ENCODE measurements around the gene ATP5IF1.

Gene ATP5IF1

GRCh38 chr1:28278763-28279162 is 42.8 kb downstream of the ATP5IF1 start:
- Histone ChIP-seq H2BK120ac (ENCODE audit: low read depth, low read length) (no peak overlapping the region), H3K14ac (ENCODE audit: low read length) (no peak overlapping the region), H3K4ac (ENCODE audit: low read length) (no peak overlapping the region), H3K4me3 (ENCODE audit: low read length in 2 of 2) (no peak overlapping the region), H3K27ac (replicated peaks; ENCODE audit: low read length) (no peak overlapping the region), H2AFZ (ENCODE audit: low read length) (no peak overlapping the region), H3K9ac (ENCODE audit: low read depth, low read length, poor library complexity) (no peak overlapping the region), H4K91ac (ENCODE audit: low read depth, low read length, poor library complexity) (no peak overlapping the region), H2BK15ac (ENCODE audit: low read length) (no peak overlapping the region), H3K4me2 (ENCODE audit: insufficient read depth, low read length, poor library complexity, severe bottlenecking) (no peak overlapping the region), H3K4me1 (ENCODE audit: control insufficient read depth in 2 of 2, insufficient read depth in 1 of 2, low read depth in 1 of 2, low read length in 2 of 2) (no peaks in the 10 kb centered on the region), H3K9me3 (replicated peaks in 1 of 2; ENCODE audit: control insufficient read depth in 2 of 2, insufficient read depth in 1 of 2, low read depth in 1 of 2, low read length in 2 of 2) (no peaks in the 10 kb centered on the region), H3K23ac (ENCODE audit: low read depth, low read length, poor library complexity) (no peak overlapping the region), H3K18ac (ENCODE audit: low read length) (no peak overlapping the region), H2BK12ac (ENCODE audit: low read length) (no peak overlapping the region), H4K8ac (ENCODE audit: low read depth, low read length) (no peak overlapping the region), H3K27me3 (ENCODE audit: control insufficient read depth in 3 of 3, insufficient read depth in 3 of 3, low read depth in 1 of 3, low read length in 3 of 3) (no peaks in the 10 kb centered on the region), H3K36me3 (replicated peaks in 1 of 2; ENCODE audit: control insufficient read depth in 2 of 2, insufficient read depth in 2 of 2, low read length in 2 of 2) (peaks cover 47 to 93% of the 10 kb centered on the region in 2 donors), H3K79me1 (ENCODE audit: low read depth, low read length) (no peaks in the 10 kb centered on the region), H2AK5ac (ENCODE audit: low read depth, low read length) (no peak overlapping the region), H2BK5ac (ENCODE audit: low read length) (no peak overlapping the region)
- WGBS, 2 donors (ENCODE audit: extremely low coverage in 2 of 2, insufficient read length in 2 of 2, insufficient replicate concordance in 1 of 2), result no CpG with 5 or more reads among the region's 5 CpGs
- no peak for DNase-seq (ENCODE audit: low spot score)

DNA sequence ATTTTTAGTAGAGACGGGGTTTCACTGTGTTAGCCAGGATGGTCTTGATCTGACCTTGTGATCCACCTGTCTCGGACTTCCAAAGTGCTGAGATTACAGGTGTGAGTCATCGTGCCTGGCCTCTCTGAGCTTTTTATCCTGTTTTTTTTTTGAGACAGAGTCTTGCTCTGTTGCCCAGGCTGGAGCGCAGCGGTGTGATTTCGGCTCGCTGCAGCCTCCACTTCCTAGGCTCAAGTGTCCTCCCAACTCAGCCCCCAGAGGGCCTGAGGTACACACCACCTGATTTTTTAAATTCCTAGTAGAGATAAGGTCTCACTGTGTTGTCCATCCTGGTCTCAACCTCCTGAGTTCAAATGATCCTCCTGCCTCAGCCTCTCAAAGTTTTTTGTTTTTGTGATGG is 43.8 kb downstream of the ATP5IF1 start:
- Histone ChIP-seq H4K91ac (ENCODE audit: low read depth, low read length, poor library complexity) (no peak overlapping the region), H3K4me1 (ENCODE audit: control insufficient read depth in 2 of 2, insufficient read depth in 1 of 2, low read depth in 1 of 2, low read length in 2 of 2) (no peaks in the 10 kb centered on the region), H3K27ac (replicated peaks; ENCODE audit: low read length) (no peak overlapping the region), H3K79me1 (ENCODE audit: low read depth, low read length) (no peaks in the 10 kb centered on the region), H4K8ac (ENCODE audit: low read depth, low read length) (no peak overlapping the region), H3K4me3 (ENCODE audit: low read length in 2 of 2) (no peak overlapping the region), H2BK12ac (ENCODE audit: low read length) (no peak overlapping the region), H3K4me2 (ENCODE audit: insufficient read depth, low read length, poor library complexity, severe bottlenecking) (no peak overlapping the region), H3K23ac (ENCODE audit: low read depth, low read length, poor library complexity) (no peak overlapping the region), H3K36me3 (replicated peaks in 1 of 2; ENCODE audit: control insufficient read depth in 2 of 2, insufficient read depth in 2 of 2, low read length in 2 of 2) (peaks cover 40 to 84% of the 10 kb centered on the region in 2 donors), H3K18ac (ENCODE audit: low read length) (no peak overlapping the region), H3K14ac (ENCODE audit: low read length) (no peak overlapping the region), H3K4ac (ENCODE audit: low read length) (no peak overlapping the region), H2BK5ac (ENCODE audit: low read length) (no peak overlapping the region), H3K27me3 (ENCODE audit: control insufficient read depth in 3 of 3, insufficient read depth in 3 of 3, low read depth in 1 of 3, low read length in 3 of 3) (no peaks in the 10 kb centered on the region), H2BK15ac (ENCODE audit: low read length) (no peak overlapping the region), H2AFZ (ENCODE audit: low read length) (no peak overlapping the region), H2AK5ac (ENCODE audit: low read depth, low read length) (no peak overlapping the region), H2BK120ac (ENCODE audit: low read depth, low read length) (no peak overlapping the region), H3K9ac (ENCODE audit: low read depth, low read length, poor library complexity) (no peak overlapping the region), H3K9me3 (replicated peaks in 1 of 2; ENCODE audit: control insufficient read depth in 2 of 2, insufficient read depth in 1 of 2, low read depth in 1 of 2, low read length in 2 of 2) (no peaks in the 10 kb centered on the region)
- no peak for DNase-seq (ENCODE audit: low spot score)
- WGBS, 2 donors (ENCODE audit: extremely low coverage in 2 of 2, insufficient read length in 2 of 2, insufficient replicate concordance in 1 of 2), result no CpG with 5 or more reads among the region's 7 CpGs

- Histone ChIP-seq H3K9me3 (replicated peaks in 1 of 2; ENCODE audit: control insufficient read depth in 2 of 2, insufficient read depth in 1 of 2, low read depth in 1 of 2, low read length in 2 of 2) (no peaks in the 10 kb centered on the region), H2AFZ (ENCODE audit: low read length) (no peak overlapping the region), H3K4me1 (ENCODE audit: control insufficient read depth in 2 of 2, insufficient read depth in 1 of 2, low read depth in 1 of 2, low read length in 2 of 2) (no peaks in the 10 kb centered on the region), H3K23ac (ENCODE audit: low read depth, low read length, poor library complexity) (no peak overlapping the region), H2BK12ac (ENCODE audit: low read length) (no peak overlapping the region), H3K14ac (ENCODE audit: low read length) (no peak overlapping the region), H3K79me1 (ENCODE audit: low read depth, low read length) (no peaks in the 10 kb centered on the region), H3K27ac (replicated peaks; ENCODE audit: low read length) (no peak overlapping the region), H3K9ac (ENCODE audit: low read depth, low read length, poor library complexity) (no peak overlapping the region), H3K4ac (ENCODE audit: low read length) (no peak overlapping the region), H3K18ac (ENCODE audit: low read length) (no peak overlapping the region), H2BK120ac (ENCODE audit: low read depth, low read length) (no peak overlapping the region), H2AK5ac (ENCODE audit: low read depth, low read length) (no peak overlapping the region), H2BK15ac (ENCODE audit: low read length) (no peak overlapping the region), H3K4me2 (ENCODE audit: insufficient read depth, low read length, poor library complexity, severe bottlenecking) (no peak overlapping the region), H3K4me3 (ENCODE audit: low read length in 2 of 2) (no peak overlapping the region), H2BK5ac (ENCODE audit: low read length) (no peak overlapping the region), H4K91ac (ENCODE audit: low read depth, low read length, poor library complexity) (no peak overlapping the region), H3K27me3 (ENCODE audit: control insufficient read depth in 3 of 3, insufficient read depth in 3 of 3, low read depth in 1 of 3, low read length in 3 of 3) (no peaks in the 10 kb centered on the region), H3K36me3 (replicated peaks in 1 of 2; ENCODE audit: control insufficient read depth in 2 of 2, insufficient read depth in 2 of 2, low read length in 2 of 2) (peaks cover 38 to 76% of the 10 kb centered on the region in 2 donors), H4K8ac (ENCODE audit: low read depth, low read length) (no peak overlapping the region)
- no peak for DNase-seq (ENCODE audit: low spot score)
- WGBS, 2 donors (ENCODE audit: extremely low coverage in 2 of 2, insufficient read length in 2 of 2, insufficient replicate concordance in 1 of 2), result no CpG with 5 or more reads among the region's 8 CpGs
Observed at GRCh38 chr1:28280501-28280900, 44.6 kb downstream of the ATP5IF1 start.

- H3K9me3 ChIP-seq (replicated peaks in 1 of 2; ENCODE audit: control insufficient read depth in 2 of 2, insufficient read depth in 1 of 2, low read depth in 1 of 2, low read length in 2 of 2), result no peaks in the 10 kb centered on the region
- no peak overlapping the region for H4K8ac ChIP-seq (ENCODE audit: low read depth, low read length)
- no peak overlapping the region for H3K4me2 ChIP-seq (ENCODE audit: insufficient read depth, low read length, poor library complexity, severe bottlenecking)
- H3K36me3 ChIP-seq (replicated peaks in 1 of 2; ENCODE audit: control insufficient read depth in 2 of 2, insufficient read depth in 2 of 2, low read length in 2 of 2), result peaks cover 38 to 71% of the 10 kb centered on the region in 2 donors
- H3K4me3 ChIP-seq (ENCODE audit: low read length in 2 of 2), result no peak overlapping the region
- H3K14ac ChIP-seq (ENCODE audit: low read length), result no peak overlapping the region
- no peak overlapping the region for H3K18ac ChIP-seq (ENCODE audit: low read length)
- no peak overlapping the region for H2AFZ ChIP-seq (ENCODE audit: low read length)
- H2BK5ac ChIP-seq (ENCODE audit: low read length), result no peak overlapping the region
- no peak for DNase-seq (ENCODE audit: low spot score)
- H2BK12ac ChIP-seq (ENCODE audit: low read length), result no peak overlapping the region
- no CpG with 5 or more reads among the region's 5 CpGs for WGBS, 2 donors (ENCODE audit: extremely low coverage in 2 of 2, insufficient read length in 2 of 2, insufficient replicate concordance in 1 of 2)
- no peaks in the 10 kb centered on the region for H3K79me1 ChIP-seq (ENCODE audit: low read depth, low read length)
- H2AK5ac ChIP-seq (ENCODE audit: low read depth, low read length), result no peak overlapping the region
- no peak overlapping the region for H3K27ac ChIP-seq (replicated peaks; ENCODE audit: low read length)
- H3K27me3 ChIP-seq (ENCODE audit: control insufficient read depth in 3 of 3, insufficient read depth in 3 of 3, low read depth in 1 of 3, low read length in 3 of 3), result no peaks in the 10 kb centered on the region
- H3K23ac ChIP-seq (ENCODE audit: low read depth, low read length, poor library complexity), result no peak overlapping the region
- H2BK15ac ChIP-seq (ENCODE audit: low read length), result no peak overlapping the region
- H3K4me1 ChIP-seq (ENCODE audit: control insufficient read depth in 2 of 2, insufficient read depth in 1 of 2, low read depth in 1 of 2, low read length in 2 of 2), result no peaks in the 10 kb centered on the region
- no peak overlapping the region for H4K91ac ChIP-seq (ENCODE audit: low read depth, low read length, poor library complexity)
- H3K4ac ChIP-seq (ENCODE audit: low read length), result no peak overlapping the region
- H3K9ac ChIP-seq (ENCODE audit: low read depth, low read length, poor library complexity), result no peak overlapping the region
- H2BK120ac ChIP-seq (ENCODE audit: low read depth, low read length), result no peak overlapping the region
Observed at GRCh38 chr1:28280977-28281381, 45.1 kb downstream of the ATP5IF1 start.

Measured in neuronal stem cell (in vitro differentiated cells).